ENCODE measurements around the gene MSRB1. TPM values are rescaled to one million over a fixed set of nuclear protein-coding genes. Genes with fewer than 3 reads are reported as not detected.

MSRB1 gene
- total RNA-seq, 4 donors from 2014 or later: 17.3 to 46.6 (median 38.3) TPM

GRCh38 chr16:1911467-1912214, 31.4 kb downstream of the MSRB1 start:
- no peak for TF ChIP-seq CTCF (IDR thresholded peaks at IDR 0.05)
- TF ChIP-seq POLR2A (IDR thresholded peaks at IDR 0.05): no peak
- Histone ChIP-seq H3K4me3 (no peak overlapping the region), H3K27ac (no peak overlapping the region), H3K27me3 (peaks cover 0 to under 1% of the 10 kb centered on the region in 2 donors), H3K4me1 (peaks cover 0 to 7% (median 4%) of the 10 kb centered on the region in 4 donors), H3K9me3 (no peaks in the 10 kb centered on the region), H3K36me3 (no peaks in the 10 kb centered on the region)
- DNase-seq: peak in 1 of 3 donors; percentile 48

- H3K9me3 ChIP-seq: no peaks in the 10 kb centered on the region
- peaks cover 0 to 7% (median 4%) of the 10 kb centered on the region in 4 donors for H3K4me1 ChIP-seq
- H3K4me3 ChIP-seq: no peak overlapping the region
- DNase-seq: peak in 2 of 3 donors; percentile 50 to 63
- H3K27ac ChIP-seq: no peak overlapping the region
- H3K36me3 ChIP-seq: no peaks in the 10 kb centered on the region
- TF ChIP-seq CTCF (IDR thresholded peaks at IDR 0.05) (no peak), POLR2A (IDR thresholded peaks at IDR 0.05) (no peak)
- no peaks in the 10 kb centered on the region for H3K27me3 ChIP-seq
Measured at GRCh38 chr16:1909561-1910231, 33.3 kb downstream of the MSRB1 start.

- Histone ChIP-seq H3K27ac (no peak overlapping the region), H3K4me3 (no peak overlapping the region), H3K4me1 (peaks cover 0 to 6% (median 3%) of the 10 kb centered on the region in 4 donors), H3K9me3 (no peaks in the 10 kb centered on the region), H3K27me3 (no peaks in the 10 kb centered on the region), H3K36me3 (no peaks in the 10 kb centered on the region)
- peak in 1 of 3 donors; percentile 46 for DNase-seq
- TF ChIP-seq POLR2A (IDR thresholded peaks at IDR 0.05) (no peak), CTCF (IDR thresholded peaks at IDR 0.05) (no peak)
Measured at GRCh38 chr16:1908983-1909382, 34.0 kb downstream of the MSRB1 start.

DNA sequence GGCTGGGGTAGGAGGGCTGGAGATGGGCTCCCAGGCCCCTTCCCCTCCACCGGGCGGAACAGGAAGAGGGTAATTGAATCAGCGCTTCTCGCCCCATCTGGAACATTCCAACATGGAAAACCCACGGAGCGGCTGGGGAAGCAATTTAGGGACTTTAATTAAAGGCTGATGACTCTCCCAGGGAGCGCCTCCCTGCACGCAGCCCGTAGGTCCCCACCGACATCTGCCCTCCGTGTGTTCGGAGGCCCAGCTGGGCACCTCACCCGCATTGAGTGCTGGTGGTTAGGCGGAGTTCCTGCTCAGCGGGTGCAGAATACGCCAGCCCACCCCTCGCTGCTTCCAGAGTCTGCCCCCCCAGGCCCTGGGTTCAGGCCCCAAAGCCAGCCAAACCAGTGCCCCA, 34.8 kb downstream of the MSRB1 start:
- no peaks in the 10 kb centered on the region for H3K36me3 ChIP-seq
- TF ChIP-seq POLR2A (IDR thresholded peaks at IDR 0.05) (no peak), CTCF (IDR thresholded peaks at IDR 0.05) (no peak)
- no peaks in the 10 kb centered on the region for H3K9me3 ChIP-seq
- H3K4me1 ChIP-seq: no peaks in the 10 kb centered on the region
- no peak for DNase-seq
- no peaks in the 10 kb centered on the region for H3K27me3 ChIP-seq
- H3K4me3 ChIP-seq: no peak overlapping the region
- no peak overlapping the region for H3K27ac ChIP-seq

- no peak overlapping the region for H3K27ac ChIP-seq
- DNase-seq: peak in 1 of 3 donors; percentile 40
- H3K4me1 ChIP-seq: no peaks in the 10 kb centered on the region
- H3K36me3 ChIP-seq: no peaks in the 10 kb centered on the region
- TF ChIP-seq CTCF (IDR thresholded peaks at IDR 0.05): no peak
- H3K27me3 ChIP-seq: no peaks in the 10 kb centered on the region
- no peaks in the 10 kb centered on the region for H3K9me3 ChIP-seq
- no peak overlapping the region for H3K4me3 ChIP-seq
Measured at GRCh38 chr16:1907226-1907860, 35.7 kb downstream of the MSRB1 start.

All from Peyer's patch (tissue), 4 donors.